ENCODE data around the gene DCTN1. TPM values are rescaled to one million over a fixed set of nuclear protein-coding genes. Genes with fewer than 3 reads are reported as not detected.

DCTN1 gene
- total and polyA plus RNA-seq, 2 donors (not counting 1 experiment from before 2014, with no cell fraction given) = 133 to 228 TPM

DNA sequence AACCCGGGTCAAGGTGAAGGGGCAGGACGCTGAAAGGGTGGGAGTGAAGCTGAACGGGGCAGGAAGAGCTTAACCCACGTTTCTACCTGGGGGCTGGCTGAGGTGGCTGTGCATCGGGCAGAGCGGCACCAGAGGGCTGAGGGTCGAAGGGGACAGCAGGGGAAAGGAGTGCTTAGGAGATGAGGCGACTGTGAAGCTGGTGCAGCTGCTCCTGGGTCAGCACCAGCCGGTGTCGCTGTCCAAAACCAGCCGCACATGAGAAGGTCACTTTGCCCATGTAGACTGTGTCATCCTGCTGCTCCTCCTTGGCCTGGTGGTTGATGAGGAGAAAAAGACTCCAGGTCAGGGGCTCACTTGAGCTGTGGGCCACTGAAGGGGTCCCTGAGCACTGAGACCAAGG, 18.8 kb downstream of the DCTN1 start:
- Histone ChIP-seq H3K36me3 (ENCODE audit: control insufficient read depth, insufficient read depth, low read length) (peaks cover 23% of the 10 kb centered on the region), H3K4me3 (replicated peaks in 1 of 4; ENCODE audit: control extremely low read depth in 1 of 4, insufficient read depth in 1 of 4, low read depth in 3 of 4, low read length in 4 of 4) (no peak overlapping the region), H3K27ac (ENCODE audit: insufficient read depth, low read length) (no peak overlapping the region), H3K27me3 (ENCODE audit: control insufficient read depth, insufficient read depth, low read length) (no peaks in the 10 kb centered on the region), H4K20me1 (ENCODE audit: control insufficient read depth, extremely low read depth, insufficient read depth, low read length) (no peaks in the 10 kb centered on the region), H3K9ac (ENCODE audit: insufficient read depth, low read length) (no peak overlapping the region), H3K9me3 (ENCODE audit: control insufficient read depth, insufficient read depth, low read depth, low read length) (no peaks in the 10 kb centered on the region), H3K79me2 (ENCODE audit: control insufficient read depth, insufficient read depth, low read length) (no peaks in the 10 kb centered on the region), H2AFZ (ENCODE audit: low read length) (no peak overlapping the region), H3K4me1 (ENCODE audit: control insufficient read depth, extremely low read depth, insufficient read depth, low read length) (no peaks in the 10 kb centered on the region), H3K4me2 (ENCODE audit: extremely low read depth, insufficient read depth, low read length) (no peak overlapping the region)
- DNase-seq (ENCODE audit: low read depth in 2 of 2) = no peak
- TF ChIP-seq, protein P1, sequence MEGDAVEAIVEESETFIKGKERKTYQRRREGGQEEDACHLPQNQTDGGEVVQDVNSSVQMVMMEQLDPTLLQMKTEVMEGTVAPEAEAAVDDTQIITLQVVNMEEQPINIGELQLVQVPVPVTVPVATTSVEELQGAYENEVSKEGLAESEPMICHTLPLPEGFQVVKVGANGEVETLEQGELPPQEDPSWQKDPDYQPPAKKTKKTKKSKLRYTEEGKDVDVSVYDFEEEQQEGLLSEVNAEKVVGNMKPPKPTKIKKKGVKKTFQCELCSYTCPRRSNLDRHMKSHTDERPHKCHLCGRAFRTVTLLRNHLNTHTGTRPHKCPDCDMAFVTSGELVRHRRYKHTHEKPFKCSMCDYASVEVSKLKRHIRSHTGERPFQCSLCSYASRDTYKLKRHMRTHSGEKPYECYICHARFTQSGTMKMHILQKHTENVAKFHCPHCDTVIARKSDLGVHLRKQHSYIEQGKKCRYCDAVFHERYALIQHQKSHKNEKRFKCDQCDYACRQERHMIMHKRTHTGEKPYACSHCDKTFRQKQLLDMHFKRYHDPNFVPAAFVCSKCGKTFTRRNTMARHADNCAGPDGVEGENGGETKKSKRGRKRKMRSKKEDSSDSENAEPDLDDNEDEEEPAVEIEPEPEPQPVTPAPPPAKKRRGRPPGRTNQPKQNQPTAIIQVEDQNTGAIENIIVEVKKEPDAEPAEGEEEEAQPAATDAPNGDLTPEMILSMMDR (conservative IDR thresholded peaks at IDR 0.05 in 1 of 2, IDR thresholded peaks at IDR 0.05 in 1 of 2; ENCODE audit: low read depth in 1 of 2, low read length in 2 of 2) = no peak
- no peak for TF ChIP-seq EZH2 (IDR thresholded peaks at IDR 0.05; ENCODE audit: low read length, missing control alignments)

DNA sequence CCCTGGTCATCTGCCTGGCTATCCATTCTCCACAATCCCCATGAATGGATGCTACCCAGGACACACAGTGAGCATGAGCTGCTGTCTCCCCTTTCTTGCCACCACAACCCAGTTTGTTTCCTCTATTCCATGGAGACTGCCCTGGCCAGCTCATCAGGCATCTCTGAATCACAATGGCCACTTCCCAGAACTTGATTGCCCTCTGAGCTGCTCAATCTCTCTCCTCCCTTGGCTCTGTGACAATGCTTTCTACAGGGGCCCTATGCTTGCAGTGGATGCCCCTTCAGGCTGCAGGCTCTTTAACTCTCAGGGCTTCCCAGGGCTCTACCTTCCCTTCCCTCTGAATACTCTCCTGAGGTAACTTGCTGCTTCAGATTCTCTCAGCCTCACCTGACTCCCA, 22.5 kb downstream of the DCTN1 start:
- DNase-seq (ENCODE audit: low read depth in 2 of 2) = peak in 1 of 2 donors; percentile 12
- H3K4me1 ChIP-seq (ENCODE audit: control insufficient read depth, extremely low read depth, insufficient read depth, low read length) = no peaks in the 10 kb centered on the region
- H2AFZ ChIP-seq (ENCODE audit: low read length) = no peak overlapping the region
- H3K36me3 ChIP-seq (ENCODE audit: control insufficient read depth, insufficient read depth, low read length) = peaks cover 9% of the 10 kb centered on the region
- no peaks in the 10 kb centered on the region for H3K27me3 ChIP-seq (ENCODE audit: control insufficient read depth, insufficient read depth, low read length)
- no peaks in the 10 kb centered on the region for H4K20me1 ChIP-seq (ENCODE audit: control insufficient read depth, extremely low read depth, insufficient read depth, low read length)
- no peaks in the 10 kb centered on the region for H3K79me2 ChIP-seq (ENCODE audit: control insufficient read depth, insufficient read depth, low read length)
- no peak for TF ChIP-seq EZH2 (IDR thresholded peaks at IDR 0.05; ENCODE audit: low read length, missing control alignments)
- H3K4me2 ChIP-seq (ENCODE audit: extremely low read depth, insufficient read depth, low read length) = no peak overlapping the region
- no peak overlapping the region for H3K27ac ChIP-seq (ENCODE audit: insufficient read depth, low read length)
- no peak overlapping the region for H3K4me3 ChIP-seq (replicated peaks in 1 of 4; ENCODE audit: control extremely low read depth in 1 of 4, insufficient read depth in 1 of 4, low read depth in 3 of 4, low read length in 4 of 4)
- no peaks in the 10 kb centered on the region for H3K9me3 ChIP-seq (ENCODE audit: control insufficient read depth, insufficient read depth, low read depth, low read length)
- H3K9ac ChIP-seq (ENCODE audit: insufficient read depth, low read length) = no peak overlapping the region

DNA sequence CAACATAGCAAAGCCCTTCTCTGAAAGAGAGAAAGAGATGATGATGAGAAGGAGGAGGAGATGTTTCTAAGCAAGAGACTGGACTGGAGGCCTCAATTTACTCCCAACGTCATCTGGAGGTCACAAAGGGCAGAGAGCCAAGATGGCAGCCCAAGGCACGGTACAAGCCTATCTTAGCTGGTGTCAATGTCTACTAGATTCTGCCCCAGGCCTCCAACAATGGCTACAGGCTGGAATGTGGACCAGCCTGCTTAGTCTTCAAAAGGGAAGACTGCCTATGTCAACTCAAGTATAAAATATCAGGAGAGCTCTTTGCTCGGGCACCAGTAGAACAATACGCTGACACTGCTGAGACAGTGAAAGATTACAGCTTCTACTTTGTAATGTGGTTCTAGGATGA, 30.2 kb downstream of the DCTN1 start:
- H3K27me3 ChIP-seq (ENCODE audit: control insufficient read depth, insufficient read depth, low read length) = no peaks in the 10 kb centered on the region
- H2AFZ ChIP-seq (ENCODE audit: low read length) = no peak overlapping the region
- no peak overlapping the region for H3K9ac ChIP-seq (ENCODE audit: insufficient read depth, low read length)
- H4K20me1 ChIP-seq (ENCODE audit: control insufficient read depth, extremely low read depth, insufficient read depth, low read length) = no peaks in the 10 kb centered on the region
- no peak overlapping the region for H3K27ac ChIP-seq (ENCODE audit: insufficient read depth, low read length)
- no peak overlapping the region for H3K4me3 ChIP-seq (replicated peaks in 1 of 4; ENCODE audit: control extremely low read depth in 1 of 4, insufficient read depth in 1 of 4, low read depth in 3 of 4, low read length in 4 of 4)
- DNase-seq (ENCODE audit: low read depth in 2 of 2) = no peak
- H3K36me3 ChIP-seq (ENCODE audit: control insufficient read depth, insufficient read depth, low read length) = no peaks in the 10 kb centered on the region
- H3K4me1 ChIP-seq (ENCODE audit: control insufficient read depth, extremely low read depth, insufficient read depth, low read length) = no peaks in the 10 kb centered on the region
- no peaks in the 10 kb centered on the region for H3K79me2 ChIP-seq (ENCODE audit: control insufficient read depth, insufficient read depth, low read length)
- no peak overlapping the region for H3K4me2 ChIP-seq (ENCODE audit: extremely low read depth, insufficient read depth, low read length)
- no peaks in the 10 kb centered on the region for H3K9me3 ChIP-seq (ENCODE audit: control insufficient read depth, insufficient read depth, low read depth, low read length)
- TF ChIP-seq, protein P1 (conservative IDR thresholded peaks at IDR 0.05 in 1 of 2, IDR thresholded peaks at IDR 0.05 in 1 of 2; ENCODE audit: low read depth in 1 of 2, low read length in 2 of 2) = no peak
- no peak for TF ChIP-seq EZH2 (IDR thresholded peaks at IDR 0.05; ENCODE audit: low read length, missing control alignments)
